ENCODE data around the gene TCL1A. TPM values are rescaled to one million over a fixed set of nuclear protein-coding genes. Genes with fewer than 3 reads are reported as not detected.
"Not testable (repeated sequence)": the region's sequence is repeated elsewhere in the genome, so short reads cannot be mapped to it uniquely, and the experiment has no call there.

The TCL1A gene
- total RNA-seq, 1 experiment from 2014 or later: 1.1 TPM

GRCh38 chr14:95733212-95733611 lies 19.3 kb upstream of the TCL1A start (continued):
- TF ChIP-seq ZNF512 (CRISPR knock-in tag; IDR thresholded peaks at IDR 0.05; ENCODE audit: borderline replicate concordance) (no peak), NFYB (CRISPR knock-in tag; conservative IDR thresholded peaks at IDR 0.05; ENCODE audit: low read depth) (no peak), CDX4 (CRISPR knock-in tag; IDR thresholded peaks at IDR 0.05; ENCODE audit: borderline replicate concordance) (no peak)

GRCh38 chr14:95730126-95730525 lies 16.2 kb upstream of the TCL1A start:
- ChIA-PET CTCF (interaction anchor here (0.6 kb wide), 1 partner anchor 724 kb away, joined by 3 read pairs; no protein-coding TSS in a partner anchor), POLR2A (no interaction called here)
- Mint-ChIP-seq H3K4me3 (no peak overlapping the region), H3K4me1 (peaks cover 15% of the 10 kb centered on the region), H3K36me3 (peaks cover 8% of the 10 kb centered on the region), H3K27me3 (ENCODE audit: low read depth) (peaks cover 11% of the 10 kb centered on the region; the same call in 1 of the 2 replicates), H3K27ac (no peak overlapping the region), H3K9me3 (peaks cover 18% of the 10 kb centered on the region)
- DNase-seq (ENCODE audit: low spot score) (no peak), ATAC-seq (no peak)
- TF ChIP-seq TP53 (CRISPR knock-in tag; IDR thresholded peaks at IDR 0.05): no peak
- no peak for TF ChIP-seq TCF7 (CRISPR knock-in tag; IDR thresholded peaks at IDR 0.05; ENCODE audit: low read depth)

- H3K27ac Mint-ChIP-seq; H3K4me3 Mint-ChIP-seq; DNase-seq (ENCODE audit: low spot score); CTCF ChIA-PET; POLR2A ChIA-PET; ATAC-seq; H3K36me3 Mint-ChIP-seq: not testable (repeated sequence)
- H3K9me3 Mint-ChIP-seq: peaks cover 18% of the 10 kb centered on the region
- H3K27me3 Mint-ChIP-seq (ENCODE audit: low read depth): peaks cover 11% of the 10 kb centered on the region; the same call in 1 of the 2 replicates
- H3K4me1 Mint-ChIP-seq: peaks cover 15% of the 10 kb centered on the region
Measured at GRCh38 chr14:95729402-95730028, 15.6 kb upstream of the TCL1A start.

- no peak for TF ChIP-seq NR3C1 (CRISPR knock-in tag; conservative IDR thresholded peaks at IDR 0.05; ENCODE audit: low read depth)
- peaks cover 14% of the 10 kb centered on the region for H3K4me1 Mint-ChIP-seq
- ATAC-seq: no peak
- no peak overlapping the region for H3K27ac Mint-ChIP-seq
- ChIA-PET CTCF (interaction anchor here (0.8 to 1.4 kb wide), 3 partner anchors 38 to 371 kb away, joined by 3 to 5 read pairs (median 3); no protein-coding TSS in a partner anchor), POLR2A (no interaction called here)
- H3K9me3 Mint-ChIP-seq: peaks cover 20% of the 10 kb centered on the region
- peaks cover 8% of the 10 kb centered on the region for H3K36me3 Mint-ChIP-seq
- DNase-seq (ENCODE audit: low spot score): no peak
- H3K27me3 Mint-ChIP-seq (ENCODE audit: low read depth): peaks cover 18% of the 10 kb centered on the region
- no peak overlapping the region for H3K4me3 Mint-ChIP-seq
Measured at GRCh38 chr14:95727056-95727700, 13.3 kb upstream of the TCL1A start.

- Mint-ChIP-seq H3K4me3 (no peak overlapping the region), H3K9me3 (peaks cover 20% of the 10 kb centered on the region), H3K36me3 (peaks cover 8% of the 10 kb centered on the region), H3K27ac (no peak overlapping the region), H3K4me1 (peaks cover 4% of the 10 kb centered on the region), H3K27me3 (ENCODE audit: low read depth) (peaks cover 18% of the 10 kb centered on the region)
- no peak for DNase-seq (ENCODE audit: low spot score)
- ChIA-PET CTCF (interaction anchor here (1.1 to 1.7 kb wide), 2 partner anchors 11 to 268 kb away, joined by 3 read pairs; no protein-coding TSS in a partner anchor), POLR2A (no interaction called here)
- no peak for ATAC-seq
- TF ChIP-seq TCF7 (CRISPR knock-in tag; IDR thresholded peaks at IDR 0.05; ENCODE audit: low read depth): no peak
- no peak for TF ChIP-seq MLX (CRISPR knock-in tag; IDR thresholded peaks at IDR 0.05)
- no peak for TF ChIP-seq TP53 (CRISPR knock-in tag; IDR thresholded peaks at IDR 0.05)
- TF ChIP-seq OVOL2 (CRISPR knock-in tag; IDR thresholded peaks at IDR 0.05; ENCODE audit: borderline replicate concordance): no peak
- no peak for TF ChIP-seq ATF2 (CRISPR knock-in tag; IDR thresholded peaks at IDR 0.05; ENCODE audit: borderline replicate concordance, low read depth)
- no peak for TF ChIP-seq E2F4 (CRISPR knock-in tag; IDR thresholded peaks at IDR 0.05; ENCODE audit: borderline replicate concordance, low read depth)
- TF ChIP-seq ZNF423 (CRISPR knock-in tag; IDR thresholded peaks at IDR 0.05): no peak
- no peak for TF ChIP-seq SP1 (CRISPR knock-in tag; conservative IDR thresholded peaks at IDR 0.05)
- TF ChIP-seq CTCF (IDR thresholded peaks at IDR 0.05): no peak
- no peak for TF ChIP-seq PRRX2 (CRISPR knock-in tag; IDR thresholded peaks at IDR 0.05)
- TF ChIP-seq ESRRA (CRISPR knock-in tag; IDR thresholded peaks at IDR 0.05; ENCODE audit: borderline replicate concordance): no peak
Measured at GRCh38 chr14:95725685-95726336, 11.9 kb upstream of the TCL1A start.

Measured in WTC11 (cell line).